ENCODE results near the gene RTEL1.
A peak's percentile ranks its signal among the peaks of the same experiment; 100 is the strongest.

Gene RTEL1

DNA sequence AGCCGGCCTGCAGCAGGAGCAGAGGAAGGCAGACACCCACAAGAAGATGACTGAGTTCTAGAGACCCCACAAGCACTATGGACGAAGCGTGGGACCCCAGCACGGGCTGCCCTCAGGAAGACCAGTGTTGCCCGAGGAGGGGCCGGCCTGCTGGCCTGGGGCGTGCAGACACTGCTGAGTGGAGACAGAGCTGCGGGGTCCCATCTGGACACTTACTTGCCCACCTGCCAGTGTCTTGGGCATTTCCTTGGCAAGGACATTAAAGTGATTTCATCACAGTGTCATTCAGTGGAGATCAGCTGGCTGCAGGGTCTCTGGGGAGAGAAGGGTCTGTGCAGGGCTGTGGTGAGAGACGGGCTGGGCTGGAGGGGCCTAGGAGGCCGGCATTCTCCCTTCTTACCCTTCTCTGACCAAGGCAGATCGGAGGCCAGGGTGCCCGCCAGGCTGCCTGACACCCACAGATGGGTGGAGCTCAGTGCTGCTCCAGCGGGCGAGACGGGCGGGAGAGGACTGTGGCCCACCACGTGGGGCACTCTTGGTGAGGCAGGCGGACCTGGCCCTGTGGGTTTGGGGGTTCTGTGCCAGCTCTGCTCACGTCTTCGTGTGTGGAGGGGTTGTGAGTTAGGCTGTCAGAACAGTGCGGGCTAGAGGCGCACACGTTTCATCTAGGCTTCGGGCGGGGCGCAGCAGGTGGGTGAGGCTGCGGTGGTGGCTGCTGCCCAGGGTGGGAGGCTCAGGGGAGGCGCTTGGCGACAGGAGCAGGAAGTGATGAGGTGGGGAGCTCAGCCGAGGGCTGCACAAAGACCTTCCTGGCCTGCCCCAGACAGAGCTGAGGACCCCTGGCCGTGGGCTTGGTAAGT, 78.0 kb downstream of the RTEL1 start, which contains the start of gene LIME1:
Gene LIME1 (plus strand): TSS at position 806 of the 860 bp plus-strand sequence. CDS start 886 bp downstream, outside the sequence.
- TF ChIP-seq EZH2 (IDR thresholded peaks at IDR 0.05; ENCODE audit: borderline replicate concordance, low read length) = no peak
- TF ChIP-seq, protein P1, sequence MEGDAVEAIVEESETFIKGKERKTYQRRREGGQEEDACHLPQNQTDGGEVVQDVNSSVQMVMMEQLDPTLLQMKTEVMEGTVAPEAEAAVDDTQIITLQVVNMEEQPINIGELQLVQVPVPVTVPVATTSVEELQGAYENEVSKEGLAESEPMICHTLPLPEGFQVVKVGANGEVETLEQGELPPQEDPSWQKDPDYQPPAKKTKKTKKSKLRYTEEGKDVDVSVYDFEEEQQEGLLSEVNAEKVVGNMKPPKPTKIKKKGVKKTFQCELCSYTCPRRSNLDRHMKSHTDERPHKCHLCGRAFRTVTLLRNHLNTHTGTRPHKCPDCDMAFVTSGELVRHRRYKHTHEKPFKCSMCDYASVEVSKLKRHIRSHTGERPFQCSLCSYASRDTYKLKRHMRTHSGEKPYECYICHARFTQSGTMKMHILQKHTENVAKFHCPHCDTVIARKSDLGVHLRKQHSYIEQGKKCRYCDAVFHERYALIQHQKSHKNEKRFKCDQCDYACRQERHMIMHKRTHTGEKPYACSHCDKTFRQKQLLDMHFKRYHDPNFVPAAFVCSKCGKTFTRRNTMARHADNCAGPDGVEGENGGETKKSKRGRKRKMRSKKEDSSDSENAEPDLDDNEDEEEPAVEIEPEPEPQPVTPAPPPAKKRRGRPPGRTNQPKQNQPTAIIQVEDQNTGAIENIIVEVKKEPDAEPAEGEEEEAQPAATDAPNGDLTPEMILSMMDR (IDR thresholded peaks at IDR 0.05; ENCODE audit: low read length) = 0 out of 2 replicates have a peak, but pooled peaks have one; percentile 18
- Histone ChIP-seq H3K79me2 (ENCODE audit: insufficient read depth, low read length) (no peaks in the 10 kb centered on the region), H3K36me3 (ENCODE audit: insufficient read depth, low read length) (peaks cover 23% of the 10 kb centered on the region), H3K9ac (ENCODE audit: low read length) (peak within 1 kb of the TSS; percentile 49), H3K9me2 (ENCODE audit: low read depth, low read length) (no peaks in the 10 kb centered on the region), H3K4me1 (ENCODE audit: insufficient read depth, low read length, severe bottlenecking) (peaks cover 46% of the 10 kb centered on the region), H3F3A (ENCODE audit: insufficient read depth, low read length) (no peaks in the 10 kb centered on the region; the same call in 1 of the 2 replicates), H3K4me2 (ENCODE audit: low read length) (peak within 1 kb of the TSS; percentile 55), H3K27ac (ENCODE audit: low read depth, low read length, poor library complexity, severe bottlenecking) (peak within 1 kb of the TSS; percentile 72), H3K27me3 (ENCODE audit: insufficient read depth, low read length) (no peaks in the 10 kb centered on the region; the same call in 1 of the 2 replicates), H3K9me3 (ENCODE audit: low read length) (no peaks in the 10 kb centered on the region), H2AFZ (ENCODE audit: low read length) (no peak within 1 kb of the TSS), H4K20me1 (ENCODE audit: insufficient read depth, low read length) (no peaks in the 10 kb centered on the region), H3K4me3 (ENCODE audit: low read depth, low read length, poor library complexity, severe bottlenecking) (peak within 1 kb of the TSS; percentile 42)

DNA sequence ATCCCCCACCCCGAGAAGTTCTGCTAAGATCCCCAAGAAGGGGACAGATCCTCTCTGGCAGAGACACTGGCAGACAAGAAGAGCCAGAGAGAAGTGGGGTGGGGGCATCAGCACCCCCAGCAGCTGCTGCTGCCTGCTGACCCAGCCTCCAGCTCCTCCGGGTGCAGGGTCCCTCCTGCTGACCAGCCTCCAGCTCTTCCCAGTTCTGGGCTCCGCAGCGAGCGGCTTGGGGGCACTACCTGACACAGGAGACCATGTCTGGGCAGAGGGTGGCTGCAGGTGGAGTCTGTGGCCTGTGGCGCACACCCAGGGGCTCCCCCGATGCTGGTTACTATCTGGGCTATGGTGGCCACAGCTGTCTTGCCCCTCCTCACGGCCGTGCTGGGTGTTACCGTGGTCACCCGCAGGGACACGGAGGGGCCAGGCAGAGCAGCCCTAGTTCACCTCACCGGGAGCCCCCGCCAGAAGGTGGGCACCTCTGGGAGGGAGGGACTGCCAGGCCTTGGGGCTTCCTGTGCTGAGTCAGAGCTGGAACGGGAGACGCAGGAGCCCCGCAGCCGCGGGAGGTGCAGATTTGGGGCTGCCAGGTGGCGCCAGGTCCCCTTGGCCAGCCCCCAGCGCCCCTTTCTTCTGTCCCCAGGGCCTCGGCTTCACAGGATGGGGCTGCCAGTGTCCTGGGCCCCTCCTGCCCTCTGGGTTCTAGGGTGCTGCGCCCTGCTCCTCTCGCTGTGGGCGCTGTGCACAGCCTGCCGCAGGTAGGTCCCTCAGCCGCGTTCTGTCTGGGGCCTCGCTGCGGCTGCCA, 79.0 kb downstream of the RTEL1 start:
- H3K79me2 ChIP-seq (ENCODE audit: insufficient read depth, low read length) = no peaks in the 10 kb centered on the region
- peaks cover 39% of the 10 kb centered on the region for H3K4me1 ChIP-seq (ENCODE audit: insufficient read depth, low read length, severe bottlenecking)
- H3K27me3 ChIP-seq (ENCODE audit: insufficient read depth, low read length) = no peaks in the 10 kb centered on the region; the same call in 1 of the 2 replicates
- H3K27ac ChIP-seq (ENCODE audit: low read depth, low read length, poor library complexity, severe bottlenecking) = peak overlapping the region; percentile 72
- no peaks in the 10 kb centered on the region; the same call in 1 of the 2 replicates for H3F3A ChIP-seq (ENCODE audit: insufficient read depth, low read length)
- no peaks in the 10 kb centered on the region for H3K9me3 ChIP-seq (ENCODE audit: low read length)
- no peak overlapping the region for H2AFZ ChIP-seq (ENCODE audit: low read length)
- H3K9ac ChIP-seq (ENCODE audit: low read length) = peak overlapping the region; percentile 49
- H4K20me1 ChIP-seq (ENCODE audit: insufficient read depth, low read length) = no peaks in the 10 kb centered on the region
- no peak for TF ChIP-seq EZH2 (IDR thresholded peaks at IDR 0.05; ENCODE audit: borderline replicate concordance, low read length)
- TF ChIP-seq, protein P1 (IDR thresholded peaks at IDR 0.05; ENCODE audit: low read length) = no peak
- H3K4me3 ChIP-seq (ENCODE audit: low read depth, low read length, poor library complexity, severe bottlenecking) = peak overlapping the region; percentile 42
- H3K4me2 ChIP-seq (ENCODE audit: low read length) = peak overlapping the region; percentile 55
- no peaks in the 10 kb centered on the region for H3K9me2 ChIP-seq (ENCODE audit: low read depth, low read length)
- peaks cover 29% of the 10 kb centered on the region for H3K36me3 ChIP-seq (ENCODE audit: insufficient read depth, low read length)

DNA sequence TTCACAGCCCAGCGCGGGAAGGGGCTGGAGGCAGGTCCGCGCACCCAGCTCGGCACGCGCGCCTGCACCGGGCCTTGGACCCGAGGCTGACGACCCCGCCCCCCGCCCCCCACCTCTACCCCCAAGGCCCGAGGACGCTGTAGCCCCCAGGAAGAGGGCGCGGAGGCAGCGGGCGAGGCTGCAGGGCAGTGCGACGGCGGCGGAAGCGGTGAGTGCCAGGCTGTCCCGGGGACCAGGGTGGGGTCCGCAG, 79.5 kb downstream of the RTEL1 start:
- peak overlapping the region; percentile 42 for H3K4me3 ChIP-seq (ENCODE audit: low read depth, low read length, poor library complexity, severe bottlenecking)
- H4K20me1 ChIP-seq (ENCODE audit: insufficient read depth, low read length) = no peaks in the 10 kb centered on the region
- peak overlapping the region; percentile 55 for H3K4me2 ChIP-seq (ENCODE audit: low read length)
- H3K9me3 ChIP-seq (ENCODE audit: low read length) = no peaks in the 10 kb centered on the region
- no peak for TF ChIP-seq EZH2 (IDR thresholded peaks at IDR 0.05; ENCODE audit: borderline replicate concordance, low read length)
- TF ChIP-seq, protein P1 (IDR thresholded peaks at IDR 0.05; ENCODE audit: low read length) = no peak
- peaks cover 39% of the 10 kb centered on the region for H3K4me1 ChIP-seq (ENCODE audit: insufficient read depth, low read length, severe bottlenecking)
- no peak overlapping the region; the same call in 1 of the 2 replicates for H3K9ac ChIP-seq (ENCODE audit: low read length)
- no peaks in the 10 kb centered on the region; the same call in 1 of the 2 replicates for H3K27me3 ChIP-seq (ENCODE audit: insufficient read depth, low read length)
- H3K27ac ChIP-seq (ENCODE audit: low read depth, low read length, poor library complexity, severe bottlenecking) = peak overlapping the region; percentile 72
- H3K36me3 ChIP-seq (ENCODE audit: insufficient read depth, low read length) = peaks cover 33% of the 10 kb centered on the region
- H2AFZ ChIP-seq (ENCODE audit: low read length) = no peak overlapping the region
- H3K9me2 ChIP-seq (ENCODE audit: low read depth, low read length) = no peaks in the 10 kb centered on the region
- no peaks in the 10 kb centered on the region; the same call in 1 of the 2 replicates for H3F3A ChIP-seq (ENCODE audit: insufficient read depth, low read length)
- no peaks in the 10 kb centered on the region for H3K79me2 ChIP-seq (ENCODE audit: insufficient read depth, low read length)
